HEK293 (cell line): Measurements from ENCODE around the gene TPRG1.

Source experiments
- SALL2 ChIP-seq: fragments of 450-650 bp; formaldehyde crosslinking; IDR thresholded peaks from 2 replicates; pipeline ENCODE4 v1.5.0; 2017; ENCODE audit warnings: missing biosample characterization, mild to moderate bottlenecking, missing genetic modification characterization, borderline replicate concordance
- ZNF140 ChIP-seq: fragments of 450-650 bp; formaldehyde crosslinking; IDR thresholded peaks from 2 replicates; pipeline ENCODE4 v1.5.1; 2016; ENCODE audit warnings: missing biosample characterization, missing genetic modification characterization
- ZNF155 ChIP-seq: fragments of 450-650 bp; formaldehyde crosslinking; IDR thresholded peaks from 2 replicates; pipeline ENCODE4 v1.5.1; 2016; ENCODE audit warnings: missing biosample characterization, missing genetic modification characterization
- ZNF324 ChIP-seq: fragments of 450-650 bp; formaldehyde crosslinking; IDR thresholded peaks from 2 replicates; pipeline ENCODE4 v1.5.1; 2016; ENCODE audit warnings: missing biosample characterization, missing genetic modification characterization
- ZNF473 ChIP-seq: fragments of 450-650 bp; formaldehyde crosslinking; IDR thresholded peaks from 2 replicates; pipeline ENCODE4 v1.5.1; 2017; ENCODE audit warnings: missing biosample characterization, missing genetic modification characterization
- ZNF558 ChIP-seq: fragments of 450-650 bp; formaldehyde crosslinking; IDR thresholded peaks from 2 replicates; pipeline ENCODE4 v1.5.1; 2016; ENCODE audit warnings: missing biosample characterization, missing genetic modification characterization
- ZNF600 ChIP-seq: fragments of 450-650 bp; formaldehyde crosslinking; IDR thresholded peaks from 2 replicates; pipeline ENCODE4 v1.5.1; 2016; ENCODE audit warnings: missing biosample characterization, missing genetic modification characterization
- TF ChIP-seq, protein P1 (sequence below): fragments of 450-650 bp; formaldehyde crosslinking; IDR thresholded peaks from 2 replicates; pipeline ENCODE4 v1.5.1; 2016; ENCODE audit warnings: missing biosample characterization, missing genetic modification characterization
- TF ChIP-seq, protein P2 (sequence below): fragments of 450-650 bp; formaldehyde crosslinking; IDR thresholded peaks from 2 replicates; pipeline ENCODE4 v1.5.1; 2016; ENCODE audit warnings: missing biosample characterization, missing genetic modification characterization
- TF ChIP-seq, protein P3 (sequence below): fragments of 450-650 bp; formaldehyde crosslinking; IDR thresholded peaks from 2 replicates; pipeline ENCODE4 v1.5.1; 2016; ENCODE audit warnings: missing biosample characterization, missing genetic modification characterization, low read depth

DNA sequence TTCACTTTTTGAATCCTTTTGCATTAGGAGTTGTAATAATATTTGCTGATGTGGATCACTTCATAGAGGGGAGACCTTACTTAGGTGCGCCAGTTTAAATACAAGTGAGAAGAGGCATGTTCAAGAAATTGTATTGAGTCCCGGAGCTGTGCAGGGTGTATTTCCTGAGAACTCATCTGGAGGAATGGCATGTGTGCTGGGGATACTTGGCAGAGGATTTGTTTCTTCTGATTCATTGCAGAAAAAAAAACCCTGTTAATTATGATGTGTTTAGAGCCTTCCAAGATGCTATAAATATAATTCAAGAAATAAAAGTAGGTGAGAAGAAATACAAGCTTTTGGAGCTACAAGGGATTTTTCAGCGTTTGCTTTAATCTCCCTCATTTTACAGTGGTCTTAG lies 97.6 kb downstream of the TPRG1 start:
- TF ChIP-seq ZNF600 (no peak), ZNF558 (tag by site-specific recombination) (no peak), ZNF140 (tag by site-specific recombination) (no peak), ZNF324 (tag by site-specific recombination) (no peak), ZNF473 (tag by site-specific recombination) (no peak), ZNF155 (no peak), SALL2 (tag by site-specific recombination) (no peak)
- TF ChIP-seq, protein P1, sequence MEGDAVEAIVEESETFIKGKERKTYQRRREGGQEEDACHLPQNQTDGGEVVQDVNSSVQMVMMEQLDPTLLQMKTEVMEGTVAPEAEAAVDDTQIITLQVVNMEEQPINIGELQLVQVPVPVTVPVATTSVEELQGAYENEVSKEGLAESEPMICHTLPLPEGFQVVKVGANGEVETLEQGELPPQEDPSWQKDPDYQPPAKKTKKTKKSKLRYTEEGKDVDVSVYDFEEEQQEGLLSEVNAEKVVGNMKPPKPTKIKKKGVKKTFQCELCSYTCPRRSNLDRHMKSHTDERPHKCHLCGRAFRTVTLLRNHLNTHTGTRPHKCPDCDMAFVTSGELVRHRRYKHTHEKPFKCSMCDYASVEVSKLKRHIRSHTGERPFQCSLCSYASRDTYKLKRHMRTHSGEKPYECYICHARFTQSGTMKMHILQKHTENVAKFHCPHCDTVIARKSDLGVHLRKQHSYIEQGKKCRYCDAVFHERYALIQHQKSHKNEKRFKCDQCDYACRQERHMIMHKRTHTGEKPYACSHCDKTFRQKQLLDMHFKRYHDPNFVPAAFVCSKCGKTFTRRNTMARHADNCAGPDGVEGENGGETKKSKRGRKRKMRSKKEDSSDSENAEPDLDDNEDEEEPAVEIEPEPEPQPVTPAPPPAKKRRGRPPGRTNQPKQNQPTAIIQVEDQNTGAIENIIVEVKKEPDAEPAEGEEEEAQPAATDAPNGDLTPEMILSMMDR (tag by site-specific recombination): no peak
- TF ChIP-seq, protein P2, sequence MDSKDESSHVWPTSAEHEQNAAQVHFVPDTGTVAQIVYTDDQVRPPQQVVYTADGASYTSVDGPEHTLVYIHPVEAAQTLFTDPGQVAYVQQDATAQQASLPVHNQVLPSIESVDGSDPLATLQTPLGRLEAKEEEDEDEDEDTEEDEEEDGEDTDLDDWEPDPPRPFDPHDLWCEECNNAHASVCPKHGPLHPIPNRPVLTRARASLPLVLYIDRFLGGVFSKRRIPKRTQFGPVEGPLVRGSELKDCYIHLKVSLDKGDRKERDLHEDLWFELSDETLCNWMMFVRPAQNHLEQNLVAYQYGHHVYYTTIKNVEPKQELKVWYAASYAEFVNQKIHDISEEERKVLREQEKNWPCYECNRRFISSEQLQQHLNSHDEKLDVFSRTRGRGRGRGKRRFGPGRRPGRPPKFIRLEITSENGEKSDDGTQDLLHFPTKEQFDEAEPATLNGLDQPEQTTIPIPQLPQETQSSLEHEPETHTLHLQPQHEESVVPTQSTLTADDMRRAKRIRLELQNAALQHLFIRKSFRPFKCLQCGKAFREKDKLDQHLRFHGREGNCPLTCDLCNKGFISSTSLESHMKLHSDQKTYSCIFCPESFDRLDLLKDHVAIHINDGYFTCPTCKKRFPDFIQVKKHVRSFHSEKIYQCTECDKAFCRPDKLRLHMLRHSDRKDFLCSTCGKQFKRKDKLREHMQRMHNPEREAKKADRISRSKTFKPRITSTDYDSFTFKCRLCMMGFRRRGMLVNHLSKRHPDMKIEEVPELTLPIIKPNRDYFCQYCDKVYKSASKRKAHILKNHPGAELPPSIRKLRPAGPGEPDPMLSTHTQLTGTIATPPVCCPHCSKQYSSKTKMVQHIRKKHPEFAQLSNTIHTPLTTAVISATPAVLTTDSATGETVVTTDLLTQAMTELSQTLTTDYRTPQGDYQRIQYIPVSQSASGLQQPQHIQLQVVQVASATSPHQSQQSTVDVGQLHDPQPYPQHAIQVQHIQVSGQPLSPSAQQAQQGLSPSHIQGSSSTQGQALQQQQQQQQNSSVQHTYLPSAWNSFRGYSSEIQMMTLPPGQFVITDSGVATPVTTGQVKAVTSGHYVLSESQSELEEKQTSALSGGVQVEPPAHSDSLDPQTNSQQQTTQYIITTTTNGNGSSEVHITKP: no peak
- TF ChIP-seq, protein P3, sequence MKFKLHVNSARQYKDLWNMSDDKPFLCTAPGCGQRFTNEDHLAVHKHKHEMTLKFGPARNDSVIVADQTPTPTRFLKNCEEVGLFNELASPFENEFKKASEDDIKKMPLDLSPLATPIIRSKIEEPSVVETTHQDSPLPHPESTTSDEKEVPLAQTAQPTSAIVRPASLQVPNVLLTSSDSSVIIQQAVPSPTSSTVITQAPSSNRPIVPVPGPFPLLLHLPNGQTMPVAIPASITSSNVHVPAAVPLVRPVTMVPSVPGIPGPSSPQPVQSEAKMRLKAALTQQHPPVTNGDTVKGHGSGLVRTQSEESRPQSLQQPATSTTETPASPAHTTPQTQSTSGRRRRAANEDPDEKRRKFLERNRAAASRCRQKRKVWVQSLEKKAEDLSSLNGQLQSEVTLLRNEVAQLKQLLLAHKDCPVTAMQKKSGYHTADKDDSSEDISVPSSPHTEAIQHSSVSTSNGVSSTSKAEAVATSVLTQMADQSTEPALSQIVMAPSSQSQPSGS (tag by site-specific recombination): no peak
